ENCODE data around the gene NR4A3. TPM values are rescaled to one million over a fixed set of nuclear protein-coding genes. Genes with fewer than 3 reads are reported as not detected.

The NR4A3 gene
- total and polyA plus RNA-seq, 2 experiments from 2014 or later = 2.4 to 2.9 TPM

DNA sequence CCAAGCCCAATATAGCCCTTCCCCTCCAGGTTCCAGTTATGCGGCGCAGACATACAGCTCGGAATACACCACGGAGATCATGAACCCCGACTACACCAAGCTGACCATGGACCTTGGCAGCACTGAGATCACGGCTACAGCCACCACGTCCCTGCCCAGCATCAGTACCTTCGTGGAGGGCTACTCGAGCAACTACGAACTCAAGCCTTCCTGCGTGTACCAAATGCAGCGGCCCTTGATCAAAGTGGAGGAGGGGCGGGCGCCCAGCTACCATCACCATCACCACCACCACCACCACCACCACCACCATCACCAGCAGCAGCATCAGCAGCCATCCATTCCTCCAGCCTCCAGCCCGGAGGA, 6.3 kb downstream of the NR4A3 start:
- TF ChIP-seq, protein P1, sequence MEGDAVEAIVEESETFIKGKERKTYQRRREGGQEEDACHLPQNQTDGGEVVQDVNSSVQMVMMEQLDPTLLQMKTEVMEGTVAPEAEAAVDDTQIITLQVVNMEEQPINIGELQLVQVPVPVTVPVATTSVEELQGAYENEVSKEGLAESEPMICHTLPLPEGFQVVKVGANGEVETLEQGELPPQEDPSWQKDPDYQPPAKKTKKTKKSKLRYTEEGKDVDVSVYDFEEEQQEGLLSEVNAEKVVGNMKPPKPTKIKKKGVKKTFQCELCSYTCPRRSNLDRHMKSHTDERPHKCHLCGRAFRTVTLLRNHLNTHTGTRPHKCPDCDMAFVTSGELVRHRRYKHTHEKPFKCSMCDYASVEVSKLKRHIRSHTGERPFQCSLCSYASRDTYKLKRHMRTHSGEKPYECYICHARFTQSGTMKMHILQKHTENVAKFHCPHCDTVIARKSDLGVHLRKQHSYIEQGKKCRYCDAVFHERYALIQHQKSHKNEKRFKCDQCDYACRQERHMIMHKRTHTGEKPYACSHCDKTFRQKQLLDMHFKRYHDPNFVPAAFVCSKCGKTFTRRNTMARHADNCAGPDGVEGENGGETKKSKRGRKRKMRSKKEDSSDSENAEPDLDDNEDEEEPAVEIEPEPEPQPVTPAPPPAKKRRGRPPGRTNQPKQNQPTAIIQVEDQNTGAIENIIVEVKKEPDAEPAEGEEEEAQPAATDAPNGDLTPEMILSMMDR (IDR thresholded peaks at IDR 0.05; ENCODE audit: poor library complexity) = no peak
- no peak for TF ChIP-seq EZH2phosphoT487 (IDR thresholded peaks at IDR 0.05; ENCODE audit: low read depth, severe bottlenecking, unreplicated experiment)
- TF ChIP-seq EZH2 (IDR thresholded peaks at IDR 0.05; ENCODE audit: borderline replicate concordance) = no peak
- H3K9me3 ChIP-seq (ENCODE audit: low read depth) = no peaks in the 10 kb centered on the region
- no peak for DNase-seq (ENCODE audit: low spot score)
- WGBS (ENCODE audit: low lambda C conversion rate, missing lambda C conversion rate) = 64% methylated on average over 12 of the region's 15 CpGs
- H3K27ac ChIP-seq = no peak overlapping the region
- no peak overlapping the region for H3K4me3 ChIP-seq
- H3K36me3 ChIP-seq (replicated peaks; ENCODE audit: insufficient read depth, low read depth) = no peaks in the 10 kb centered on the region
- H4K20me1 ChIP-seq (ENCODE audit: insufficient read depth, poor library complexity, severe bottlenecking) = no peaks in the 10 kb centered on the region
- H3K4me2 ChIP-seq = peak overlapping the region; percentile 62
- peaks cover 18% of the 10 kb centered on the region for H3K4me1 ChIP-seq (ENCODE audit: insufficient read depth)
- no peaks in the 10 kb centered on the region for H3K9me2 ChIP-seq (replicated peaks; ENCODE audit: insufficient read depth)
- peaks cover 97% of the 10 kb centered on the region for H3K27me3 ChIP-seq
- H3K79me2 ChIP-seq = no peaks in the 10 kb centered on the region
- H2AFZ ChIP-seq = no peak overlapping the region

DNA sequence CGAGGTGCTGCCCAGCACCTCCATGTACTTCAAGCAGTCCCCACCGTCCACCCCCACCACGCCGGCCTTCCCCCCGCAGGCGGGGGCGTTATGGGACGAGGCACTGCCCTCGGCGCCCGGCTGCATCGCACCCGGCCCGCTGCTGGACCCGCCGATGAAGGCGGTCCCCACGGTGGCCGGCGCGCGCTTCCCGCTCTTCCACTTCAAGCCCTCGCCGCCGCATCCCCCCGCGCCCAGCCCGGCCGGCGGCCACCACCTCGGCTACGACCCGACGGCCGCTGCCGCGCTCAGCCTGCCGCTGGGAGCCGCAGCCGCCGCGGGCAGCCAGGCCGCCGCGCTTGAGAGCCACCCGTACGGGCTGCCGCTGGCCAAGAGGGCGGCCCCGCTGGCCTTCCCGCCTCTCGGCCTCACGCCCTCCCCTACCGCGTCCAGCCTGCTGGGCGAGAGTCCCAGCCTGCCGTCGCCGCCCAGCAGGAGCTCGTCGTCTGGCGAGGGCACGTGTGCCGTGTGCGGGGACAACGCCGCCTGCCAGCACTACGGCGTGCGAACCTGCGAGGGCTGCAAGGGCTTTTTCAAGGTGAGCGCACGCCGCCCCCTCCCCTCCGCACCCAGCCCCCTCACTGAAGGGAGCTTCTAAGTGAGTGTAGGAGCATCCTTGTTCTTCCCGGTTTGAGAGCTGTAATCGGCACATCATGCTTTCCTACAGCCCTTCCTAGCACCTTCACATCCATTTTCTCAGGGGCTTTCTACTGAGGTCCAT, 6.9 kb downstream of the NR4A3 start:
- Histone ChIP-seq H3K27ac (no peak overlapping the region), H3K79me2 (no peaks in the 10 kb centered on the region), H3K36me3 (replicated peaks; ENCODE audit: insufficient read depth, low read depth) (no peaks in the 10 kb centered on the region), H3K27me3 (peaks cover 98% of the 10 kb centered on the region), H3K4me3 (no peak overlapping the region), H3K9me3 (ENCODE audit: low read depth) (no peaks in the 10 kb centered on the region), H3K4me1 (ENCODE audit: insufficient read depth) (peaks cover 16% of the 10 kb centered on the region), H2AFZ (no peak overlapping the region), H3K9me2 (replicated peaks; ENCODE audit: insufficient read depth) (no peaks in the 10 kb centered on the region), H3K4me2 (peak overlapping the region; percentile 62), H4K20me1 (ENCODE audit: insufficient read depth, poor library complexity, severe bottlenecking) (no peaks in the 10 kb centered on the region)
- WGBS (ENCODE audit: low lambda C conversion rate, missing lambda C conversion rate) = 10% methylated on average over 49 of the region's 78 CpGs
- peak; percentile 37 for DNase-seq (ENCODE audit: low spot score)
- TF ChIP-seq EZH2 (IDR thresholded peaks at IDR 0.05; ENCODE audit: borderline replicate concordance) (peak; percentile 77), EZH2phosphoT487 (IDR thresholded peaks at IDR 0.05; ENCODE audit: low read depth, severe bottlenecking, unreplicated experiment) (peak; percentile 50)
- TF ChIP-seq, protein P1 (IDR thresholded peaks at IDR 0.05; ENCODE audit: poor library complexity) = no peak

DNA sequence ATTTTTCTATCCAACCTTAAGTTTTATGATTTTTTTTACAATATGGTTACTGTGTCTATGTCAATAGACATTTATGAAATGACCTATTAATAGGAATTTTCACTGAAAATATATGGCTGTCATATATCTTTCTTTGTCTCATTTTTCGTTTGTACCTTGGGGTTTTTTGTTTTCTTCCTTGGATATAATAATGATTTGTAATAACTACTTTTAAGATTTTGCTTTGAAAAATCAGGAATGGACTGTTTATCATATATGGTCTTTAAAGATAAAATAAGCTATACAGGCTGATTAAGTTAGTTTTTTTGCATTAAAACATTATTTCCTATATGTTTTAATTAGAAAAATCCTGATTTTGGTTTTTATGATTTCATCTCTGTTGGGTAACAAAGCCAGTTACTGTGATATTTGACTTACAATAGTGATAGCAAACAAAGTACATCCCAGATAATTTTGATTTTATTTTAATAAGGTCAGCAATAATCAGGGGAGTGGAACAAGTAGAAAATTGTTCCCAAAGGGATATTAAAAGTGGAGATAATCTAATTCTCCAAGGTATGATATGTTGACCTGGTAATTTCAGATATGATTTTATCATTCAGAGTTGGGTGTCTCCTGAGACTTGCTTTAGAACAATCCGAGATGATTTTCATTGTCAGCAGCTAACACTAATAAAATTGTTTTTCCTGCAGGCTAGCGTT, 10.3 kb downstream of the NR4A3 start:
- H2AFZ ChIP-seq = no peak overlapping the region
- peaks cover 68% of the 10 kb centered on the region for H3K27me3 ChIP-seq
- no peaks in the 10 kb centered on the region for H4K20me1 ChIP-seq (ENCODE audit: insufficient read depth, poor library complexity, severe bottlenecking)
- 81% methylated on average over 3 of the region's 3 CpGs for WGBS (ENCODE audit: low lambda C conversion rate, missing lambda C conversion rate)
- H3K9me2 ChIP-seq (replicated peaks; ENCODE audit: insufficient read depth) = no peaks in the 10 kb centered on the region
- no peaks in the 10 kb centered on the region for H3K79me2 ChIP-seq
- H3K4me3 ChIP-seq = no peak overlapping the region
- no peak overlapping the region for H3K27ac ChIP-seq
- H3K36me3 ChIP-seq (replicated peaks; ENCODE audit: insufficient read depth, low read depth) = no peaks in the 10 kb centered on the region
- no peak for DNase-seq (ENCODE audit: low spot score)
- H3K4me1 ChIP-seq (ENCODE audit: insufficient read depth) = no peaks in the 10 kb centered on the region
- H3K9me3 ChIP-seq (ENCODE audit: low read depth) = no peaks in the 10 kb centered on the region
- no peak for TF ChIP-seq EZH2 (IDR thresholded peaks at IDR 0.05; ENCODE audit: borderline replicate concordance)
- no peak for TF ChIP-seq EZH2phosphoT487 (IDR thresholded peaks at IDR 0.05; ENCODE audit: low read depth, severe bottlenecking, unreplicated experiment)
- TF ChIP-seq, protein P1 (IDR thresholded peaks at IDR 0.05; ENCODE audit: poor library complexity) = no peak
- no peak overlapping the region for H3K4me2 ChIP-seq

Measured in hepatocyte (in vitro differentiated cells).